Tibial artery (tissue), 4 donors: ENCODE data around the gene TUBGCP5.

Experiments used
- DNase-seq, 2 donors: peaks; one replicate each; pipeline ENCODE4 v3.0.0-alpha.2; 2019
- H3K27ac ChIP-seq, 2 donors: fragments of 200-600 bp; sonication (generic) in 1 of 2; 1 replicate in 1 of 2; 2 replicates in 1 of 2; pipeline ENCODE4 v1.5.1; 2018 to 2019; ENCODE audit warnings: mild to moderate bottlenecking in 1 of 2
- H3K27me3 ChIP-seq, 2 donors: fragments of 200-600 bp; sonication (generic) in 1 of 2; one replicate each; pipeline versions ENCODE4 v1.5.1 to v1.6.0; 2016 to 2019
- H3K36me3 ChIP-seq, 3 donors: fragments of 200-600 bp; sonication (generic) in 2 of 3; one replicate each; pipeline ENCODE4 v1.5.1; 2016 to 2019; ENCODE audit warnings: mild to moderate bottlenecking in 2 of 3
- H3K4me1 ChIP-seq, 4 donors: fragments of 200-600 bp; sonication (generic) in 2 of 4; 1 replicate in 3 of 4; 2 replicates in 1 of 4; pipeline ENCODE4 v1.5.1; 2016 to 2019
- H3K4me3 ChIP-seq, 2 donors: fragments of 200-600 bp; sonication (generic) in 1 of 2; 1 replicate in 1 of 2; 2 replicates in 1 of 2; pipeline ENCODE4 v1.5.1; 2018 to 2019; ENCODE audit warnings: mild to moderate bottlenecking in 2 of 2
- H3K9me3 ChIP-seq, 3 donors: fragments of 200-600 bp; sonication (generic) in 1 of 3; one replicate each; pipeline ENCODE4 v1.5.1; 2016 to 2019
- CTCF ChIP-seq, 2 experiments: fragments of 200-600 bp in 1 of 2; fragments of 450-650 bp in 1 of 2; IDR thresholded peaks; one replicate each; pipeline ENCODE4 v1.5.1; 2017 to 2019; ENCODE audit warnings: antibody characterized with exemption in 2 of 2, mild to moderate bottlenecking in 1 of 2, moderate library complexity in 1 of 2
- intact Hi-C: fragments of 100-400 bp; cut with DNase I; formaldehyde crosslinking; loops from one replicate; pipeline ENCODE4 v1.15.0; 2023; ENCODE audit warnings: low total_unique reads

TUBGCP5 gene

GRCh38 chr15:22958487-22959280 is 80.7 kb downstream of the TUBGCP5 start:
- H3K36me3 ChIP-seq, result no peaks in the 10 kb centered on the region
- no peak for TF ChIP-seq CTCF (IDR thresholded peaks at IDR 0.05)
- H3K4me3 ChIP-seq, result no peak overlapping the region
- DNase-seq, result no peak
- H3K27me3 ChIP-seq, result no peaks in the 10 kb centered on the region
- no peaks in the 10 kb centered on the region for H3K9me3 ChIP-seq
- intact Hi-C loops, result no loop called here
- peak overlapping the region; percentile 67 to 77 for H3K27ac ChIP-seq
- H3K4me1 ChIP-seq, result peaks cover 10 to 100% (median 85%) of the 10 kb centered on the region in 4 donors

GRCh38 chr15:22956978-22957260 is 82.5 kb downstream of the TUBGCP5 start:
- H3K36me3 ChIP-seq, result no peaks in the 10 kb centered on the region
- peak overlapping the region; percentile 76 to 77 for H3K27ac ChIP-seq
- TF ChIP-seq CTCF (IDR thresholded peaks at IDR 0.05), result no peak
- H3K9me3 ChIP-seq, result no peaks in the 10 kb centered on the region
- H3K4me1 ChIP-seq, result peaks cover 10 to 100% (median 79%) of the 10 kb centered on the region in 4 donors
- intact Hi-C loops, result no loop called here
- H3K27me3 ChIP-seq, result no peaks in the 10 kb centered on the region
- no peak for DNase-seq
- H3K4me3 ChIP-seq, result no peak overlapping the region

- TF ChIP-seq CTCF (IDR thresholded peaks at IDR 0.05), result no peak
- Histone ChIP-seq H3K36me3 (no peaks in the 10 kb centered on the region), H3K9me3 (no peaks in the 10 kb centered on the region), H3K27me3 (no peaks in the 10 kb centered on the region), H3K4me1 (peaks cover 10 to 100% (median 79%) of the 10 kb centered on the region in 4 donors), H3K4me3 (no peak overlapping the region), H3K27ac (peak overlapping the region; percentile 76 to 77)
- DNase-seq, result peak in 1 of 2 donors; percentile 83
- intact Hi-C loops, result no loop called here
Measured at GRCh38 chr15:22956257-22956977, 83.0 kb downstream of the TUBGCP5 start.

GRCh38 chr15:22955544-22956119 is 83.7 kb downstream of the TUBGCP5 start:
- H3K9me3 ChIP-seq, result no peaks in the 10 kb centered on the region
- no peaks in the 10 kb centered on the region for H3K27me3 ChIP-seq
- H3K27ac ChIP-seq, result peak overlapping the region; percentile 76 to 77
- no peak overlapping the region for H3K4me3 ChIP-seq
- intact Hi-C loops, result no loop called here
- no peak for DNase-seq
- TF ChIP-seq CTCF (IDR thresholded peaks at IDR 0.05), result no peak
- H3K4me1 ChIP-seq, result peaks cover 10 to 100% (median 78%) of the 10 kb centered on the region in 4 donors
- no peaks in the 10 kb centered on the region for H3K36me3 ChIP-seq

- intact Hi-C loops, result no loop called here
- Histone ChIP-seq H3K9me3 (no peaks in the 10 kb centered on the region), H3K27me3 (no peaks in the 10 kb centered on the region), H3K4me3 (no peak overlapping the region), H3K36me3 (no peaks in the 10 kb centered on the region), H3K27ac (peak overlapping the region; percentile 76 to 77), H3K4me1 (peaks cover 10 to 100% (median 78%) of the 10 kb centered on the region in 4 donors)
- no peak for DNase-seq
- no peak for TF ChIP-seq CTCF (IDR thresholded peaks at IDR 0.05)
Measured at GRCh38 chr15:22954798-22955543, 84.4 kb downstream of the TUBGCP5 start.
